T-cell (primary cell): ENCODE results near the gene CBY1. TPM values are rescaled to one million over a fixed set of nuclear protein-coding genes. Genes with fewer than 3 reads are reported as not detected.
A peak's percentile ranks its signal among the peaks of the same experiment; 100 is the strongest.
"Not testable (repeated sequence)": the region's sequence is repeated elsewhere in the genome, so short reads cannot be mapped to it uniquely, and the experiment has no call there.

ENCODE experiments used
- ATAC-seq, 4 experiments: fragments of 200-7000 bp in 3 of 4; fragments of 150-1000 bp in 1 of 4; cut with Tn5 transposase; replicated peaks in 1 of 4; 1 replicate in 3 of 4; 2 replicates in 1 of 4; pipeline ENCODE4 v1.10.0; 2021; ENCODE audit warnings: moderate library complexity in 3 of 4, mild to moderate bottlenecking in 2 of 4, moderate number of reproducible peaks in 1 of 4
- CTCF ChIA-PET, 2 donors: fragments of 300-600 bp; sonication (Branson Sonifier 250); formaldehyde crosslinking; loops; one replicate each; lab custom pipeline; 2022; ENCODE audit warnings: antibody characterized with exemption in 2 of 2; lab: Charles Lee
- POLR2A ChIA-PET, 2 donors: fragments of 300-600 bp; sonication (Branson Sonifier 250); formaldehyde crosslinking; loops; one replicate each; lab custom pipeline; 2022; ENCODE audit warnings: antibody characterized with exemption in 2 of 2; lab: Charles Lee
- DNase-seq, 35 experiments: peaks; one replicate each; pipeline versions ENCODE4 v3.0.0 to v3.0.0-alpha.2; 2013 to 2023
- H3K27ac ChIP-seq: one replicate; pipeline ENCODE4 v1.5.1; 2013; ENCODE audit warnings: low read length
- H3K27me3 ChIP-seq, 2 experiments: replicated peaks in 1 of 2; 1 replicate in 1 of 2; 2 replicates in 1 of 2; pipeline versions ENCODE4 v1.6.1 to v1.7.0; 2013; ENCODE audit warnings: low read length in 1 of 2, mixed read lengths in 1 of 2; ENCODE audit not compliant: control insufficient read depth in 2 of 2, insufficient read depth in 2 of 2; ENCODE audit errors: extremely low read depth in 1 of 2
- H3K36me3 ChIP-seq, 2 donors: 1 replicate in 1 of 2; 2 replicates in 1 of 2; pipeline versions ENCODE4 v1.6.1 to v1.7.0; 2013; ENCODE audit warnings: low read length in 1 of 2; ENCODE audit not compliant: control insufficient read depth in 2 of 2, insufficient read depth in 1 of 2; ENCODE audit errors: extremely low read depth in 1 of 2
- H3K4me1 ChIP-seq, 2 experiments: 1 replicate in 1 of 2; 2 replicates in 1 of 2; pipeline versions ENCODE4 v1.6.1 to v1.7.0; 2013; ENCODE audit warnings: low read length in 2 of 2, mixed read lengths in 1 of 2; ENCODE audit not compliant: insufficient read depth in 2 of 2, control insufficient read depth in 1 of 2; ENCODE audit errors: extremely low read depth in 1 of 2
- H3K4me3 ChIP-seq, 2 donors: 1 replicate in 1 of 2; 2 replicates in 1 of 2; pipeline versions ENCODE4 v1.5.1 to v1.7.0; 2013; ENCODE audit warnings: mild to moderate bottlenecking in 2 of 2, low read length in 1 of 2, moderate library complexity in 1 of 2; ENCODE audit not compliant: control insufficient read depth in 1 of 2; ENCODE audit errors: extremely low read depth in 1 of 2
- H3K9me3 ChIP-seq: 2 replicates; pipeline ENCODE4 v1.7.0; 2013
- H3K27ac Mint-ChIP-seq, 2 donors: one replicate each; pipeline ENCODE4 v1.8.0; 2020 to 2021; ENCODE audit warnings: mild to moderate bottlenecking in 2 of 2, mixed read lengths in 2 of 2
- H3K27me3 Mint-ChIP-seq, 2 donors: one replicate each; pipeline ENCODE4 v1.8.0; 2021 to 2022; ENCODE audit warnings: mixed read lengths in 2 of 2
- H3K36me3 Mint-ChIP-seq: one replicate; pipeline ENCODE4 v1.8.0; 2021; ENCODE audit warnings: mixed read lengths
- H3K4me1 Mint-ChIP-seq, 3 donors: one replicate each; pipeline ENCODE4 v1.8.0; 2020 to 2022; ENCODE audit warnings: mixed read lengths in 3 of 3, mild to moderate bottlenecking in 1 of 3
- H3K4me3 Mint-ChIP-seq, 3 donors: one replicate each; pipeline ENCODE4 v1.8.0; 2020 to 2022; ENCODE audit warnings: mild to moderate bottlenecking in 3 of 3, mixed read lengths in 3 of 3, moderate library complexity in 3 of 3
- H3K9me3 Mint-ChIP-seq, 3 donors: one replicate each; pipeline ENCODE4 v1.8.0; 2020 to 2022; ENCODE audit warnings: mixed read lengths in 3 of 3
- WGBS: methylation state at CpG from one replicate; pipeline ENCODE4 v1.1.5; 2013; ENCODE audit warnings: missing lambda C conversion rate; ENCODE audit not compliant: insufficient coverage; 5-methylcytosine and 5-hydroxymethylcytosine counted together
- total RNA-seq, 35 experiments: library from RNA in 6 of 35; stranded (reverse) in 6 of 35; fragments of 120-200 nt in 1 of 35; gene quantifications; one replicate each; pipeline versions ENCODE4 v1.2.1 to v1.2.4 and lab custom pipeline; 2013 to 2026

The CBY1 gene
- total RNA-seq, 5 donors from 2014 or later (not counting 1 experiment from before 2014, with no cell fraction given) = 10.3 to 32.0 (median 27.8) TPM

DNA sequence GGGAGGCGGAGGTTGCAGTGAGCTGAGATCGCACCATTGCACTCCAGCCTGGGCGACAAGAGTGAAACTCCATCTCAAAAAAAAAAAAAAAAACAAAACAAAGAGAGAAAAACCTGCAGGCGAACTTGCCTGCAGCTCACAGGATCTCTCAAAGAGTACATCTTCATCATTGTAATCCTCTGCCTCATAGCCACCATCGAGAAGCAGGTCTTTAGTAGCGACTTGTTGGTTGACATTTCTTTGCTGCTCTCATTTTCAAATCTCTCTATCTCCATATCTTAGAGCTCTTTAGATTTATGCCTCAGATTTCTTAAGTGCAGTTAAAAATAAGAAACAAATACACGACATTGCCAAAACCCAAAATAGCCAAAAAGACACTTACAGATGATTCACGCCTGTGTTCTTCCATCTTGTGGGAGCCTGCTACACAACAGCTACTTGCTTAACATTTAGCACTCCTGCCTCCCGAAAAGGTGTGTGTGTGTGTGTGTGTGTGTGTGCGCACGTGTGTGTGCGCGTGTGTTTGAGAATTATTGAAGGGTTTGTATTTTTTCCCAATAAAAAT lies 14.9 kb upstream of the CBY1 start:
- H3K36me3 Mint-ChIP-seq = no peaks in the 10 kb centered on the region
- H3K27me3 Mint-ChIP-seq = peaks cover 9 to 12% of the 10 kb centered on the region in 2 donors
- no peak for DNase-seq
- H3K27ac Mint-ChIP-seq = no peak overlapping the region
- Histone ChIP-seq H3K9me3 (no peaks in the 10 kb centered on the region), H3K4me3 (no peak overlapping the region), H3K4me1 (no peaks in the 10 kb centered on the region), H3K27ac (no peak overlapping the region), H3K36me3 (no peaks in the 10 kb centered on the region), H3K27me3 (peaks cover 0 to 10% of the 10 kb centered on the region in 2 experiments)
- no peaks in the 10 kb centered on the region for H3K4me1 Mint-ChIP-seq
- no peak for ATAC-seq
- H3K9me3 Mint-ChIP-seq = no peaks in the 10 kb centered on the region
- CTCF ChIA-PET = no interaction called here
- no CpG with 5 or more reads among the region's 13 CpGs for WGBS
- POLR2A ChIA-PET = no interaction called here
- H3K4me3 Mint-ChIP-seq = no peak overlapping the region

DNA sequence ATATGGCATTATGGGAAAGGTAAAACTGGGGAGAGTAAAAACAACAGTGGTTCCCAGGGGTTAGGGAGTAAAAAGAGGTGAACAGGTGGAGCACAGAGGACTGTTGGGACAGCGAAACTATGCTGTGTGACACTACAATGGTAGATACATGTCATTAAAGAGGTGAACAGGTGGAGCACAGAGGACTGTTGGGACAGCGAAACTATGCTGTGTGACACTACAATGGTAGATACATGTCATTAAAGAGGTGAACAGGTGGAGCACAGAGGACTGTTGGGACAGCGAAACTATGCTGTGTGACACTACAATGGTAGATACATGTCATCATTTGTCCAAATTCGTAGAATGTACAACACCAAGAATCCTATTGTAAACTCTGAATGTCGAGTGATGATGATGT lies 12.2 kb upstream of the CBY1 start:
- H3K27ac Mint-ChIP-seq, H3K36me3 Mint-ChIP-seq, H3K27me3 ChIP-seq, H3K9me3 Mint-ChIP-seq, H3K9me3 ChIP-seq, CTCF ChIA-PET, DNase-seq, POLR2A ChIA-PET, H3K36me3 ChIP-seq, H3K27ac ChIP-seq, H3K4me3 ChIP-seq, H3K4me1 ChIP-seq, H3K4me3 Mint-ChIP-seq, H3K4me1 Mint-ChIP-seq: not testable (repeated sequence)
- peaks cover 13 to 14% of the 10 kb centered on the region in 2 donors for H3K27me3 Mint-ChIP-seq
- ATAC-seq = peak in 2 of 4 experiments; percentile 27 to 56
- 82% methylated on average over 2 of the region's 5 CpGs for WGBS

DNA sequence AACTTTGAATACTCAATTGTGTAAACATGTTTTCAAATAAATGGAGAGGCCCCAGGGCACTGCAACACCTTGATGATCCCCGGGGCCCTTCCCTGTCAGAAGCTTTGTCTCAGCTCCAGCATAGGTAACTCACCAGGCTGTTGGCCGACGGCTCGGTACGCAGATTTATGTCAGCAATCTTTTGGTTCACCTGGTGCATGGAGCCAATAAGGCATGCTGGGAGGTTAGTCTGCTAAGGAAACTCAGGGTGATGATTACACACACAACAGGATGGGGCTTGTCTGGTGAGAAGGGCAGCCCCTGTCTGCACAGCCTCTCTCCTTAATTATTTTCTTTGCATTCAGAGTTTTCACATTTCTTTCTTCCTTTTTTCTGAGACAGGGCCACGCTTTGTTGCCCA lies 11.0 kb upstream of the CBY1 start:
- Histone ChIP-seq H3K27me3 (peaks cover 0 to 6% of the 10 kb centered on the region in 2 experiments), H3K27ac (no peak overlapping the region), H3K4me3 (no peak overlapping the region), H3K9me3 (no peaks in the 10 kb centered on the region), H3K36me3 (no peaks in the 10 kb centered on the region), H3K4me1 (no peaks in the 10 kb centered on the region)
- POLR2A ChIA-PET = no interaction called here
- CTCF ChIA-PET = no interaction called here
- no peak for ATAC-seq
- Mint-ChIP-seq H3K27me3 (peaks cover 13 to 14% of the 10 kb centered on the region in 2 donors), H3K27ac (no peak overlapping the region), H3K4me3 (no peak overlapping the region), H3K4me1 (no peaks in the 10 kb centered on the region), H3K9me3 (no peaks in the 10 kb centered on the region), H3K36me3 (no peaks in the 10 kb centered on the region)
- DNase-seq = no peak
- WGBS = 90% methylated on average over 6 of the region's 6 CpGs

GRCh38 chr22:38649841-38650522 lies 6.5 kb upstream of the CBY1 start:
- no peaks in the 10 kb centered on the region for H3K36me3 Mint-ChIP-seq
- WGBS = 80% methylated on average over 1 of the region's 5 CpGs
- peaks cover 3 to 4% of the 10 kb centered on the region in 2 donors for H3K27me3 Mint-ChIP-seq
- DNase-seq (no peak), ATAC-seq (no peak)
- Histone ChIP-seq H3K36me3 (no peaks in the 10 kb centered on the region), H3K9me3 (no peaks in the 10 kb centered on the region), H3K4me3 (no peak overlapping the region), H3K4me1 (no peaks in the 10 kb centered on the region), H3K27me3 (peaks cover 0 to 6% of the 10 kb centered on the region in 2 experiments), H3K27ac (no peak overlapping the region)
- H3K4me1 Mint-ChIP-seq = peaks cover 0 to 5% (median 1%) of the 10 kb centered on the region in 3 donors
- ChIA-PET POLR2A (interaction anchor here in 1 of 2 donors (0.6 kb wide), 1 partner anchor 27 kb away, joined by 4 read pairs; no protein-coding TSS in a partner anchor), CTCF (no interaction called here)
- H3K4me3 Mint-ChIP-seq = no peak overlapping the region
- no peaks in the 10 kb centered on the region for H3K9me3 Mint-ChIP-seq
- H3K27ac Mint-ChIP-seq = no peak overlapping the region

GRCh38 chr22:38652859-38653258 lies 3.6 kb upstream of the CBY1 start:
- H3K4me1 Mint-ChIP-seq = peaks cover 8 to 16% (median 12%) of the 10 kb centered on the region in 3 donors
- no peaks in the 10 kb centered on the region for H3K9me3 ChIP-seq
- ChIA-PET POLR2A (no interaction called here), CTCF (no interaction called here)
- H3K36me3 Mint-ChIP-seq = no peaks in the 10 kb centered on the region
- H3K27me3 Mint-ChIP-seq = peaks cover under 1 to 2% of the 10 kb centered on the region in 2 donors
- peaks cover 0 to 14% of the 10 kb centered on the region in 2 experiments for H3K4me1 ChIP-seq
- H3K4me3 ChIP-seq = no peak overlapping the region
- no peaks in the 10 kb centered on the region for H3K36me3 ChIP-seq
- DNase-seq = no peak
- H3K4me3 Mint-ChIP-seq = no peak overlapping the region
- no peaks in the 10 kb centered on the region for H3K9me3 Mint-ChIP-seq
- no peaks in the 10 kb centered on the region for H3K27me3 ChIP-seq
- no peak overlapping the region for H3K27ac ChIP-seq
- peak overlapping the region in 1 of 2 donors; percentile 22 for H3K27ac Mint-ChIP-seq
- ATAC-seq = no peak

GRCh38 chr22:38653741-38654140 lies 2.7 kb upstream of the CBY1 start:
- POLR2A ChIA-PET = interaction anchor here in 1 of 2 donors (0.9 kb wide), 1 partner anchor 167 kb away, joined by 3 read pairs; no protein-coding TSS in a partner anchor
- CTCF ChIA-PET = no interaction called here
- no peak overlapping the region for H3K4me3 Mint-ChIP-seq

More at GRCh38 chr22:38653741-38654140, 2.7 kb upstream of the CBY1 start:
- Mint-ChIP-seq H3K9me3 (no peaks in the 10 kb centered on the region), H3K27me3 (no peaks in the 10 kb centered on the region), H3K27ac (no peak overlapping the region), H3K36me3 (no peaks in the 10 kb centered on the region), H3K4me1 (peaks cover 12 to 22% (median 13%) of the 10 kb centered on the region in 3 donors)
- no peaks in the 10 kb centered on the region for H3K9me3 ChIP-seq
- WGBS = no CpG with 5 or more reads among the region's 8 CpGs
- DNase-seq (no peak), ATAC-seq (no peak)
- H3K4me3 ChIP-seq = no peak overlapping the region
- no peaks in the 10 kb centered on the region for H3K27me3 ChIP-seq
- no peaks in the 10 kb centered on the region for H3K36me3 ChIP-seq
- no peak overlapping the region for H3K27ac ChIP-seq
- peaks cover 0 to 14% of the 10 kb centered on the region in 2 experiments for H3K4me1 ChIP-seq
